Neural cell (in vitro differentiated cells): Measurements from ENCODE around the gene BTN2A1.

ENCODE experiments used
- CTCF ChIP-seq: fragments of 450-650 bp; IDR thresholded peaks from 2 replicates; pipeline ENCODE4 v1.5.1; 2014; ENCODE audit warnings: antibody characterized with exemption, mild to moderate bottlenecking, moderate library complexity; ENCODE audit not compliant: poor library complexity, severe bottlenecking
- EP300 ChIP-seq: fragments of 450-650 bp; conservative IDR thresholded peaks from 2 replicates; pipeline ENCODE4 v1.6.1; 2014; ENCODE audit warnings: antibody characterized with exemption, mild to moderate bottlenecking, moderate library complexity; ENCODE audit not compliant: poor library complexity, severe bottlenecking
- EZH2 ChIP-seq: fragments of 200-600, 300-800 bp; shearing (Covaris generic), sonication (generic); IDR thresholded peaks from 2 replicates; pipeline ENCODE4 v1.6.1; 2014; ENCODE audit warnings: antibody characterized with exemption, low read length, borderline replicate concordance, mild to moderate bottlenecking; ENCODE audit not compliant: insufficient read depth, poor library complexity, severe bottlenecking
- POLR2AphosphoS5 ChIP-seq: IDR thresholded peaks from 2 replicates; pipeline ENCODE4 v1.6.1; 2012
- RAD21 ChIP-seq: fragments of 450-650 bp; conservative IDR thresholded peaks from 2 replicates; pipeline ENCODE4 v1.6.1; 2014; ENCODE audit warnings: antibody characterized with exemption, mild to moderate bottlenecking, moderate library complexity
- SMC3 ChIP-seq: fragments of 450-650 bp; conservative IDR thresholded peaks from 2 replicates; pipeline ENCODE4 v1.6.1; 2014; ENCODE audit warnings: antibody characterized with exemption, mild to moderate bottlenecking, moderate library complexity; ENCODE audit not compliant: poor library complexity
- TF ChIP-seq, protein P1 (sequence below): IDR thresholded peaks from 2 replicates; pipeline ENCODE4 v1.6.1; 2012; ENCODE audit warnings: borderline replicate concordance

DNA sequence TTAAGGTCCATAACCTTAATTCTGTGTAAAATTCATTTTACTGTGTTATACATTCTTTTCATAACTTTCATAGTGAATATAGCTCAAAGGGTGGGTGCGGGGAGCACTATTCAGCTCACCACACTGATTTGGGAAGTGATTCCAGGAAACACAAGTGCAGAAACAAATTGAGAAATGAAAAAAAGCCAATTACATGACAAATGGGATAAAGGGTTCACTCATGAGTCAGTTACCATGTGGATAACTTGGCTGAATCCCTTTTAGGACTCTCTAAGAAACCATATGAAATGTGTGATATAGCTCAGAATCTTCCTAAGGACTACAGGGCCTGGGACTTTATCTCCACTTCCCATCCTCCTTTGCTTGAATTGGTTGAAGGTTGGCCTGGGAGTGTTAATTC lies 3.1 kb upstream of the BTN2A1 start:
- TF ChIP-seq CTCF (no peak), EZH2 (no peak), SMC3 (no peak), RAD21 (no peak), EP300 (no peak), POLR2AphosphoS5 (no peak)
- TF ChIP-seq, protein P1, sequence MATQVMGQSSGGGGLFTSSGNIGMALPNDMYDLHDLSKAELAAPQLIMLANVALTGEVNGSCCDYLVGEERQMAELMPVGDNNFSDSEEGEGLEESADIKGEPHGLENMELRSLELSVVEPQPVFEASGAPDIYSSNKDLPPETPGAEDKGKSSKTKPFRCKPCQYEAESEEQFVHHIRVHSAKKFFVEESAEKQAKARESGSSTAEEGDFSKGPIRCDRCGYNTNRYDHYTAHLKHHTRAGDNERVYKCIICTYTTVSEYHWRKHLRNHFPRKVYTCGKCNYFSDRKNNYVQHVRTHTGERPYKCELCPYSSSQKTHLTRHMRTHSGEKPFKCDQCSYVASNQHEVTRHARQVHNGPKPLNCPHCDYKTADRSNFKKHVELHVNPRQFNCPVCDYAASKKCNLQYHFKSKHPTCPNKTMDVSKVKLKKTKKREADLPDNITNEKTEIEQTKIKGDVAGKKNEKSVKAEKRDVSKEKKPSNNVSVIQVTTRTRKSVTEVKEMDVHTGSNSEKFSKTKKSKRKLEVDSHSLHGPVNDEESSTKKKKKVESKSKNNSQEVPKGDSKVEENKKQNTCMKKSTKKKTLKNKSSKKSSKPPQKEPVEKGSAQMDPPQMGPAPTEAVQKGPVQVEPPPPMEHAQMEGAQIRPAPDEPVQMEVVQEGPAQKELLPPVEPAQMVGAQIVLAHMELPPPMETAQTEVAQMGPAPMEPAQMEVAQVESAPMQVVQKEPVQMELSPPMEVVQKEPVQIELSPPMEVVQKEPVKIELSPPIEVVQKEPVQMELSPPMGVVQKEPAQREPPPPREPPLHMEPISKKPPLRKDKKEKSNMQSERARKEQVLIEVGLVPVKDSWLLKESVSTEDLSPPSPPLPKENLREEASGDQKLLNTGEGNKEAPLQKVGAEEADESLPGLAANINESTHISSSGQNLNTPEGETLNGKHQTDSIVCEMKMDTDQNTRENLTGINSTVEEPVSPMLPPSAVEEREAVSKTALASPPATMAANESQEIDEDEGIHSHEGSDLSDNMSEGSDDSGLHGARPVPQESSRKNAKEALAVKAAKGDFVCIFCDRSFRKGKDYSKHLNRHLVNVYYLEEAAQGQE = no peak
